ENCODE results near the gene DLGAP4.

The DLGAP4 gene

GRCh38 chr20:36275011-36275410 is 31.1 kb upstream of the DLGAP4 start:
- TF ChIP-seq CTCF (IDR thresholded peaks at IDR 0.05; ENCODE audit: control extremely low read depth, extremely low read depth, low read depth, missing control alignments) = no peak
- ChIA-PET POLR2A (no interaction called here), CTCF (interaction anchor here (1.6 to 7.4 kb wide), 2 partner anchors 117 to 164 kb away, joined by 4 to 66 read pairs; no protein-coding TSS in a partner anchor)
- no peak for DNase-seq (ENCODE audit: extremely low spot score)

GRCh38 chr20:36275441-36276189 is 30.5 kb upstream of the DLGAP4 start:
- TF ChIP-seq CTCF (IDR thresholded peaks at IDR 0.05; ENCODE audit: control extremely low read depth, extremely low read depth, low read depth, missing control alignments) = no peak
- no peak for DNase-seq (ENCODE audit: extremely low spot score)
- ChIA-PET CTCF (interaction anchor here (1.6 to 7.4 kb wide), 2 partner anchors 118 to 163 kb away, joined by 4 to 66 read pairs; no protein-coding TSS in a partner anchor), POLR2A (no interaction called here)

GRCh38 chr20:36277546-36277945 is 28.6 kb upstream of the DLGAP4 start:
- ChIA-PET POLR2A (no interaction called here), CTCF (no interaction called here)
- no peak for DNase-seq (ENCODE audit: extremely low spot score)
- no peak for TF ChIP-seq CTCF (IDR thresholded peaks at IDR 0.05; ENCODE audit: control extremely low read depth, extremely low read depth, low read depth, missing control alignments)

GRCh38 chr20:36279362-36279761 is 26.8 kb upstream of the DLGAP4 start:
- ChIA-PET POLR2A (no interaction called here), CTCF (interaction anchor here (0.9 to 1.4 kb wide), 2 partner anchors 40 to 120 kb away, joined by 3 to 4 read pairs; no protein-coding TSS in a partner anchor)
- no peak for DNase-seq (ENCODE audit: extremely low spot score)
- no peak for TF ChIP-seq CTCF (IDR thresholded peaks at IDR 0.05; ENCODE audit: control extremely low read depth, extremely low read depth, low read depth, missing control alignments)

GRCh38 chr20:36279776-36280175 is 26.4 kb upstream of the DLGAP4 start:
- no peak for DNase-seq (ENCODE audit: extremely low spot score)
- ChIA-PET POLR2A (no interaction called here), CTCF (interaction anchor here (0.9 to 1.4 kb wide), 2 partner anchors 40 to 120 kb away, joined by 3 to 4 read pairs; no protein-coding TSS in a partner anchor)
- TF ChIP-seq CTCF (IDR thresholded peaks at IDR 0.05; ENCODE audit: control extremely low read depth, extremely low read depth, low read depth, missing control alignments) = no peak

GRCh38 chr20:36281785-36282380 is 24.3 kb upstream of the DLGAP4 start:
- ChIA-PET POLR2A (no interaction called here), CTCF (interaction anchor here (0.6 to 1.2 kb wide), 2 partner anchors 8 to 157 kb away, joined by 3 read pairs; no protein-coding TSS in a partner anchor)
- no peak for TF ChIP-seq CTCF (IDR thresholded peaks at IDR 0.05; ENCODE audit: control extremely low read depth, extremely low read depth, low read depth, missing control alignments)
- no peak for DNase-seq (ENCODE audit: extremely low spot score)
